Lower lobe of right lung (tissue), 2 donors: ENCODE data around the gene SERPINB6. TPM values are rescaled to one million over a fixed set of nuclear protein-coding genes. Genes with fewer than 3 reads are reported as not detected.
"Not testable (repeated sequence)": the region's sequence is repeated elsewhere in the genome, so short reads cannot be mapped to it uniquely, and the experiment has no call there.

Source experiments
- ATAC-seq, 2 donors: fragments of 200-7000 bp; cut with Tn5 transposase; one replicate each; pipeline ENCODE4 v1.9.1; 2020 to 2022; ENCODE audit warnings: mild to moderate bottlenecking in 2 of 2, moderate library complexity in 2 of 2
- DNase-seq: peaks from one replicate; pipeline ENCODE4 v3.0.0-alpha.2; 2020
- H3K27ac ChIP-seq: fragments of 200-600 bp; one replicate; pipeline ENCODE4 v1.8.0; 2022
- H3K27me3 ChIP-seq: fragments of 200-600 bp; one replicate; pipeline ENCODE4 v1.8.0; 2022; ENCODE audit warnings: low read depth
- H3K36me3 ChIP-seq: fragments of 200-600 bp; one replicate; pipeline ENCODE4 v1.8.0; 2022; ENCODE audit warnings: mild to moderate bottlenecking
- H3K4me1 ChIP-seq: fragments of 200-600 bp; one replicate; pipeline ENCODE4 v1.8.0; 2022
- H3K4me3 ChIP-seq: fragments of 200-600 bp; one replicate; pipeline ENCODE4 v1.8.0; 2022; ENCODE audit warnings: mild to moderate bottlenecking
- H3K9me3 ChIP-seq: fragments of 200-600 bp; one replicate; pipeline ENCODE4 v1.8.0; 2022
- CTCF ChIP-seq: fragments of 200-600 bp; IDR thresholded peaks from one replicate; pipeline ENCODE4 v1.8.0; 2022; ENCODE audit warnings: antibody characterized with exemption, mild to moderate bottlenecking
- intact Hi-C: fragments of 100-400 bp; cut with DNase I; formaldehyde crosslinking; loops from one replicate; pipeline ENCODE4 v1.11.0; 2022
- total RNA-seq: library from RNA; stranded (reverse); fragmentation: NEBNext Ultra II Directional; extraction: Animal tissue kit (Norgen Biotek cat#: 25700); gene quantifications from one replicate; pipeline ENCODE4 v1.2.1, GENCODE V29; 2021
- donor health status: DM: no; HTN: yes; CAD: no; lungs with severe emphysema.

The SERPINB6 gene
- total RNA-seq, 1 donor from 2014 or later: 160 TPM

GRCh38 chr6:2931970-2932748 lies 39.2 kb downstream of the SERPINB6 start:
- intact Hi-C loops: loop anchor here (5.0 kb wide), 1 partner anchor 85 kb away; no protein-coding TSS in a partner anchor
- Histone ChIP-seq H3K27me3 (no peaks in the 10 kb centered on the region), H3K27ac (no peak overlapping the region), H3K36me3 (no peaks in the 10 kb centered on the region), H3K4me1 (peaks cover 10% of the 10 kb centered on the region), H3K4me3 (peak overlapping the region; percentile 27), H3K9me3 (no peaks in the 10 kb centered on the region)
- ATAC-seq (peak; percentile 97 to 98), DNase-seq (peak; percentile 76)
- peak; percentile 94 for TF ChIP-seq CTCF

- no peaks in the 10 kb centered on the region for H3K36me3 ChIP-seq
- H3K9me3 ChIP-seq: no peaks in the 10 kb centered on the region
- TF ChIP-seq CTCF: no peak
- no peak overlapping the region for H3K27ac ChIP-seq
- ATAC-seq: no peak
- DNase-seq: no peak
- H3K4me1 ChIP-seq: peaks cover 10% of the 10 kb centered on the region
- intact Hi-C loops: loop anchor here (5.0 kb wide), 1 partner anchor 84 kb away; no protein-coding TSS in a partner anchor
- H3K4me3 ChIP-seq: no peak overlapping the region
- no peaks in the 10 kb centered on the region for H3K27me3 ChIP-seq
Observed at GRCh38 chr6:2931055-2931454, 40.3 kb downstream of the SERPINB6 start.

GRCh38 chr6:2927931-2928330 lies 43.4 kb downstream of the SERPINB6 start:
- H3K4me1 ChIP-seq, intact Hi-C loops, H3K4me3 ChIP-seq, ATAC-seq, DNase-seq, H3K9me3 ChIP-seq, H3K36me3 ChIP-seq, H3K27ac ChIP-seq, H3K27me3 ChIP-seq: not testable (repeated sequence)

- ATAC-seq, H3K4me3 ChIP-seq, intact Hi-C loops, H3K27me3 ChIP-seq, H3K4me1 ChIP-seq, H3K9me3 ChIP-seq, H3K27ac ChIP-seq, DNase-seq, H3K36me3 ChIP-seq: not testable (repeated sequence)
Observed at GRCh38 chr6:2925842-2926747, 45.3 kb downstream of the SERPINB6 start.

- intact Hi-C loops: no loop called here
- H3K36me3 ChIP-seq: no peaks in the 10 kb centered on the region
- H3K4me1 ChIP-seq: no peaks in the 10 kb centered on the region
- TF ChIP-seq CTCF: no peak
- H3K9me3 ChIP-seq: no peaks in the 10 kb centered on the region
- H3K27me3 ChIP-seq: no peaks in the 10 kb centered on the region
- H3K27ac ChIP-seq: no peak overlapping the region
- H3K4me3 ChIP-seq: no peak overlapping the region
- ATAC-seq: no peak
- no peak for DNase-seq
Observed at GRCh38 chr6:2921520-2922115, 49.7 kb downstream of the SERPINB6 start.

- H3K4me1 ChIP-seq: no peaks in the 10 kb centered on the region
- DNase-seq (no peak), ATAC-seq (no peak)
- no peak overlapping the region for H3K27ac ChIP-seq
- no peak overlapping the region for H3K4me3 ChIP-seq
- H3K27me3 ChIP-seq: no peaks in the 10 kb centered on the region
- intact Hi-C loops: no loop called here
- H3K36me3 ChIP-seq: no peaks in the 10 kb centered on the region
- no peak for TF ChIP-seq CTCF
- H3K9me3 ChIP-seq: no peaks in the 10 kb centered on the region
Observed at GRCh38 chr6:2920671-2921112, 50.7 kb downstream of the SERPINB6 start.
